GM21723 (cell line): ENCODE data around the gene LY6G6F.

ENCODE experiments used
- ATAC-seq: cut with Tn5 transposase; IDR thresholded peaks from one replicate; pipeline ENCODE4 v1.9.1; 2021; ENCODE audit warnings: mild to moderate bottlenecking, moderate library complexity; ENCODE audit not compliant: unreplicated experiment

Gene LY6G6F

GRCh38 chr6:31737315-31737990, 30.8 kb downstream of the LY6G6F start:
- ATAC-seq, result no peak

GRCh38 chr6:31737991-31738979, 31.6 kb downstream of the LY6G6F start:
- peak; percentile 24 for ATAC-seq

GRCh38 chr6:31739639-31740396, 33.2 kb downstream of the LY6G6F start, which contains the start of gene MSH5:
TSS of gene MSH5 (plus strand) at chr6:31740005. CDS start at chr6:31740467, 462 bp downstream.
- ATAC-seq, result peak; percentile 64

GRCh38 chr6:31740397-31741223, 33.9 kb downstream of the LY6G6F start:
- peak; percentile 8 for ATAC-seq

GRCh38 chr6:31741815-31742214, 35.1 kb downstream of the LY6G6F start:
- no peak for ATAC-seq

- ATAC-seq, result no peak
Measured at GRCh38 chr6:31742894-31743293, 36.2 kb downstream of the LY6G6F start.

- ATAC-seq, result no peak
Measured at GRCh38 chr6:31744422-31744821, 37.8 kb downstream of the LY6G6F start.

GRCh38 chr6:31749301-31750036, 42.8 kb downstream of the LY6G6F start:
- ATAC-seq, result no peak

- ATAC-seq, result no peak
Measured at GRCh38 chr6:31750411-31751022, 43.9 kb downstream of the LY6G6F start.

GRCh38 chr6:31752739-31753319, 46.2 kb downstream of the LY6G6F start:
- ATAC-seq, result no peak

GRCh38 chr6:31758281-31758680, 51.6 kb downstream of the LY6G6F start:
- ATAC-seq, result no peak
